ENCODE results near the gene KLHL9. TPM values are rescaled to one million over a fixed set of nuclear protein-coding genes. Genes with fewer than 3 reads are reported as not detected.

Gene KLHL9
- total RNA-seq, 6 experiments from 2014 or later, result 25.7 to 32.2 (median 29.9) TPM

Other genes starting within 250 kb of the KLHL9 start
- gene IFNW1, start 193.6 kb downstream of the KLHL9 start, total RNA-seq (2021; fragmentation: NEBNext Ultra II Directional; extraction: Animal tissue kit (Norgen Biotek cat#: 25700)), result not detected
- gene IFNA21, start 168.7 kb downstream of the KLHL9 start, total RNA-seq (2021; fragmentation: NEBNext Ultra II Directional; extraction: Animal tissue kit (Norgen Biotek cat#: 25700)), result not detected
- gene IFNA4, start 147.8 kb downstream of the KLHL9 start, total RNA-seq (2021; fragmentation: NEBNext Ultra II Directional; extraction: Animal tissue kit (Norgen Biotek cat#: 25700)), result not detected
- not detected for gene IFNA7, start 133.2 kb downstream of the KLHL9 start, total RNA-seq (2021; fragmentation: NEBNext Ultra II Directional; extraction: Animal tissue kit (Norgen Biotek cat#: 25700))
- gene IFNA10, start 128.3 kb downstream of the KLHL9 start, total RNA-seq (2021; fragmentation: NEBNext Ultra II Directional; extraction: Animal tissue kit (Norgen Biotek cat#: 25700)), result not detected
- not detected for gene IFNA16, start 118.1 kb downstream of the KLHL9 start, total RNA-seq (2021; fragmentation: NEBNext Ultra II Directional; extraction: Animal tissue kit (Norgen Biotek cat#: 25700))
- gene IFNA17, start 107.2 kb downstream of the KLHL9 start, total RNA-seq (2021; fragmentation: NEBNext Ultra II Directional; extraction: Animal tissue kit (Norgen Biotek cat#: 25700)), result not detected
- not detected for gene IFNA14, start 95.4 kb downstream of the KLHL9 start, total RNA-seq (2021; fragmentation: NEBNext Ultra II Directional; extraction: Animal tissue kit (Norgen Biotek cat#: 25700))
- gene IFNA5, start 30.1 kb downstream of the KLHL9 start, total RNA-seq (2021; fragmentation: NEBNext Ultra II Directional; extraction: Animal tissue kit (Norgen Biotek cat#: 25700)), result not detected
- gene IFNA6, start 15.5 kb upstream of the KLHL9 start, total RNA-seq (2021; fragmentation: NEBNext Ultra II Directional; extraction: Animal tissue kit (Norgen Biotek cat#: 25700)), result not detected
- not detected for gene IFNA13, start 32.7 kb upstream of the KLHL9 start, total RNA-seq (2021; fragmentation: NEBNext Ultra II Directional; extraction: Animal tissue kit (Norgen Biotek cat#: 25700))
- not detected for gene IFNA2, start 50.0 kb upstream of the KLHL9 start, total RNA-seq (2021; fragmentation: NEBNext Ultra II Directional; extraction: Animal tissue kit (Norgen Biotek cat#: 25700))
- gene IFNA8, start 73.7 kb upstream of the KLHL9 start, total RNA-seq (2021; fragmentation: NEBNext Ultra II Directional; extraction: Animal tissue kit (Norgen Biotek cat#: 25700)), result not detected
- gene IFNA1, start 105.0 kb upstream of the KLHL9 start, total RNA-seq (2021; fragmentation: NEBNext Ultra II Directional; extraction: Animal tissue kit (Norgen Biotek cat#: 25700)), result not detected
- 1 to 10 TPM in 3 of 6 experiments, under 1 TPM in 3; 0.74 to 2.3 (median 0.93) TPM for gene IFNE, start 146.9 kb upstream of the KLHL9 start, total RNA-seq (2021; fragmentation: NEBNext Ultra II Directional; extraction: Animal tissue kit (Norgen Biotek cat#: 25700))

All from HFFc6 (cell line).